ENCODE data around the gene WDFY1.

- TF ChIP-seq, protein P1, sequence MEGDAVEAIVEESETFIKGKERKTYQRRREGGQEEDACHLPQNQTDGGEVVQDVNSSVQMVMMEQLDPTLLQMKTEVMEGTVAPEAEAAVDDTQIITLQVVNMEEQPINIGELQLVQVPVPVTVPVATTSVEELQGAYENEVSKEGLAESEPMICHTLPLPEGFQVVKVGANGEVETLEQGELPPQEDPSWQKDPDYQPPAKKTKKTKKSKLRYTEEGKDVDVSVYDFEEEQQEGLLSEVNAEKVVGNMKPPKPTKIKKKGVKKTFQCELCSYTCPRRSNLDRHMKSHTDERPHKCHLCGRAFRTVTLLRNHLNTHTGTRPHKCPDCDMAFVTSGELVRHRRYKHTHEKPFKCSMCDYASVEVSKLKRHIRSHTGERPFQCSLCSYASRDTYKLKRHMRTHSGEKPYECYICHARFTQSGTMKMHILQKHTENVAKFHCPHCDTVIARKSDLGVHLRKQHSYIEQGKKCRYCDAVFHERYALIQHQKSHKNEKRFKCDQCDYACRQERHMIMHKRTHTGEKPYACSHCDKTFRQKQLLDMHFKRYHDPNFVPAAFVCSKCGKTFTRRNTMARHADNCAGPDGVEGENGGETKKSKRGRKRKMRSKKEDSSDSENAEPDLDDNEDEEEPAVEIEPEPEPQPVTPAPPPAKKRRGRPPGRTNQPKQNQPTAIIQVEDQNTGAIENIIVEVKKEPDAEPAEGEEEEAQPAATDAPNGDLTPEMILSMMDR (IDR thresholded peaks at IDR 0.05) = no peak
- no peak for TF ChIP-seq EZH2 (IDR thresholded peaks at IDR 0.05; ENCODE audit: borderline replicate concordance, insufficient read depth, low read depth, low read length, poor library complexity, severe bottlenecking)
These were observed 2.0 kb downstream of the WDFY1 start for GRCh38 chr2:223943135-223943534.

All from B cell (primary cell).